HG03025 (cell line): Measurements from ENCODE around the gene SRCIN1.
"Not testable (repeated sequence)": the region's sequence is repeated elsewhere in the genome, so short reads cannot be mapped to it uniquely, and the experiment has no call there.

Experiments used
- ATAC-seq: cut with Tn5 transposase; IDR thresholded peaks from one replicate; pipeline ENCODE4 v1.9.1; 2021; ENCODE audit warnings: mild to moderate bottlenecking, moderate library complexity; ENCODE audit not compliant: unreplicated experiment, low FRiP score

The SRCIN1 gene

GRCh38 chr17:38492067-38493040 is 113.4 kb downstream of the SRCIN1 start:
- not testable (repeated sequence) for ATAC-seq

DNA sequence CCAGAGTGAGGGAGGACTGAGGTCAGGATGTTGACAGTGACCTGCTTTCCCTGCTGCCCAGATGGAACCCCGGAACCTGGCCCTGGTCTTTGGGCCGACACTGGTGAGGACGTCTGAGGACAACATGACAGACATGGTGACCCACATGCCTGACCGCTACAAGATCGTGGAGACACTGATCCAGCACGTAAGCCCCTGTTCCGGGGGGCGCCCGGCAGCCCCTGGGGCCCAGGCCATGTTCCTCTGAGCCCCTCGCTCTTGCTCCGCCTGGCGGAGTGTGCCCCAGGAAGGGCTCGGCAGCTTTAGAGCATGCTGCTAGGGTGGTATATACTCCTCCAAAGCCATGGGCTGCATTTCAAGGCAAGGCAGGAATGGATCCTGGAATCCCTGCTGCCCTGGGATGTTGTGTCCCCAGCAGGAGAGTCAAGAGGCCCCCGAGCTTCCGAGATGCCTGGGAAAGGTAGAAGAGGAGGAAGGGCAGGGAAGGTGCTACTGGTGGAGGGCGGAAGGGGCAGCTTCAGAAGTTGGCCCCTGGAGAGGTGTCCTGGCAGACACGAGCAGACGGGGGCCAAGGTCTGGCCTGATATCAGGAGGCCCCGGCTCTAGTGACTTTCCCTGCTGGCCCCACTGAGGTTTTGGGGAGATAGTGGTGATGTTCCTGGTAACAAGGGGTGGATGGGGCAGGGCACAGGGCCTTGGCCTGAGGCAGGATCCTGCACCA is 114.2 kb downstream of the SRCIN1 start:
- ATAC-seq = not testable (repeated sequence)

DNA sequence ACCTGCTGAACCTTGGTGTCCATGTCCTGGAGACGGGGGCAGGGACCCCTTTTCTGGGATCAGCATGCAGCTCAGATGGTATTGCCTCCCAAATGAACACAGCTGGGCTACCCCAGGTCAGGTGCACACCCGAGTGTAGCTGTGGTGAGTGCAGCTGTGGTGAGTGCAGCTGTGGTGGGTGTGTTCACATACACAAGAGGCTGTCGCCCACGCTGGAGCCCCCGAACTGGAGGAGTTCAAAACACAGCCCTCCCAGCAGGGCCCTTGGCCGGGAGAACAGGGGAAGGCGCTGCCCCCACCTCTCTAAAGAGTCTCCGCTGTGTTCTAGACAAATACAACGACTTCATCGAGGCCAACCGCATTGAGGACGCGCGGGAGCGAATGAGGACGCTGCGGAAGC is 116.0 kb downstream of the SRCIN1 start:
- not testable (repeated sequence) for ATAC-seq

DNA sequence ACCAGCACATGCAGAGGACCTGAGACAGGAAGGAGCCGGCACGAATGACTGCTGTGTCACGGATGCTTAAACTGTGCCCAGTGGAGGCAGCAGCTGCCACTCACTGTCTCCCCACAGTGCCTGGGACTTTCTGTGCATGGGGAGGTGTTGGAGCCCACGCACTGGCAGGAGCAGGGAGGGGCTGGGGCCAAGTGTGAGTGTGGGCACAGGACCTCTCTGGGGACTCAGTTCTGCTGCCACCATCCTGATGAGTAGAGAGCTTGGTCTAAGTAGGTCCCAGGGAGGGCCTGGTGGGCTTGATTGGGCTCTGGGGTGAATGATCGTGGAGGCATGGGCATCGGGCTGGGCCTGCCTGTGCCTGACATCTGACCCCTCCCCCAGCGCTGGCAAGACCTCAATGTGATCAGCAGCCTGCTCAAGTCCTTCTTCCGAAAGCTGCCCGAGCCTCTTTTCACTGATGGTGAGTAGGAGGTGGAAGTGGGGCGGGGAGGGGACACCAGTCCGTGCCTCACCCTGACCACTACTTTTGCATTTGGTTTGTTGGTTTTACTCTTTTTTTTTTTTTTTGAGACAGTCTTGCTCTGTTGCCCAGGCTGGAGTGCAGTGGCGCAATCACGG is 120.0 kb downstream of the SRCIN1 start:
- ATAC-seq = peak; percentile 64

DNA sequence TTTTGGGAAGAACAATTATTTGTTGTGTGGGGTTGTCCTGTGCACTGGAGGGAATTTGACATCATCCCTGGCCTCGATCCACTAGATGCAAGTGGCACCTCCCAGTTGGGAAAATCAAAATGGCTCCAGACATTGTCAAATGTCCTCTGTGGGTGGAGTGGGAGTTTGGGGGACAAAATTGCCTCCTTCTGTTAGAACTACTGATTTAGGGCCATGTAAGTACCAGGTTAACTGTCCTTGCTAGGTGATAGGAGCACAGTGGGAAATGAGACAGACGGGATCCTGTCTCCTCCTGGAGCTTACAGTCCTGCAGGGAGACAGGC is 120.6 kb downstream of the SRCIN1 start:
- ATAC-seq = no peak

- ATAC-seq = not testable (repeated sequence)
These were observed 121.3 kb downstream of the SRCIN1 start for GRCh38 chr17:38484242-38485145.

- ATAC-seq = not testable (repeated sequence)
These were observed 123.1 kb downstream of the SRCIN1 start for GRCh38 chr17:38482700-38483043.

GRCh38 chr17:38482039-38482699 is 123.6 kb downstream of the SRCIN1 start:
- ATAC-seq = not testable (repeated sequence)
